Erythroblast (primary cell): ENCODE measurements around the gene SFXN5.

Experiments
- DNase-seq, 2 experiments: peaks; one replicate each; lab custom pipeline; 2025; lab: John Stamatoyannopoulos, UW
- GATA1 ChIP-seq: IDR thresholded peaks from 2 replicates; pipeline ENCODE4 v1.6.1; 2011; ENCODE audit warnings: low read depth, mild to moderate bottlenecking, control low read depth, low read length, moderate library complexity
- POLR2A ChIP-seq: IDR thresholded peaks from 2 replicates; pipeline ENCODE4 v1.6.1; 2011; ENCODE audit warnings: mild to moderate bottlenecking, low read length

SFXN5 gene

GRCh38 chr2:73034661-73035375 is 36.7 kb downstream of the SFXN5 start:
- no peak for DNase-seq
- no peak for TF ChIP-seq POLR2A

DNA sequence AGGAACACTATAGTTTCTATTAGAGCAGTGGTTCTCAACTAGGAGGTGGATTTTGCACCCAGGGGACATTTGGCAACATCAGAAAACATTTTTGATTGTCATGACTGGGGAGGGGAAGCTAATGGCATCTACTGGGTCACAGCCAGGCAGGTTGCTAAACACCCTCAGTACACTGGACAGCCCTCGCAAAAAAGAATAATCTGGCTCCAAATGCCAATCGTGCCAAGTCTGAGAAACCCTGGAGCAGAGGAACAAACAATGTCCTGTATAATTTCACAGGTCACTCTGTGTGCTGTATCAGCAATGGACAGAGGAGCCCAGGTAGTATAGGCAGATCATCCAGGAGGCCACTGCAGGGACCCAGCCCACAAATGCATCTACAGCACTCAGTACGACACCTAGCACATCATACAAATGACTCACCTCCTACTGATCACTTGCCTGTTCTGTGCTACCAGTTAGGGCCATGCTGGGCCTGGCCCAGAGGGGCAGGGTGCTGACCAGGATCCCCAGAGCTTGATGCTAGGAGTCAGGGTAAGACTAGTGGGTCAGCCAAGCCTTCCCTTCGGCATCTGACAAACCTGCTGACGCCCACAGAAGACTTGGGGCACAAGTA is 37.6 kb downstream of the SFXN5 start:
- DNase-seq: no peak
- TF ChIP-seq GATA1 (no peak), POLR2A (no peak)

DNA sequence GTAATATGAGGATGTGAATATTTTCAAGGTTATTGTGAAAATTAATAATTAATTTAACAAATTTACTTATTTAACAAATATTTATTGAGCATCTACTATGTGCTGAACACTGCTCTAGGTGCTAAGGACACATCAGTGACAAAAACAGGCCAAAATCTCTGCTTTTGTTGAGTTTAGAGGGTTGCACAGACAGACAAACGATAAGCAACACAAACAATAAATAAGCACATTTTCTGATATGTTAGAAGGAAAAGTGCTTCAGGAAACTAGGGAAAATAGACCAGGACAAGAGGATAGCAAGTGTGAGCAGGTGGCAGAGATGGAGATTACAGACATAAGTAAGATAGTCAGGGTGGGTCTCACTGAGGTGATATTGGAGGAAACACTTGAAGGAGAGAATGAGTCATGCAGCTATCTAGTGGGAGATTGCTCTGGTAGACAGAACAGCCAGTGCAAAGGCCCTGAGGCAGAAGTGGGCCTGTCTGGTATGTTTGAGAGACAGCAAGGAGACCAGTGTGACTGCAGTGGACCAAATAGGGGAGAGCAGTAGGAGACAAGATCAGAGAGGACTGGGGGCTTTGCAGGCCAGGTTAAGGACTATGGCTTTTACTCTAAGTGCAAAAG is 38.3 kb downstream of the SFXN5 start:
- TF ChIP-seq GATA1 (no peak), POLR2A (no peak)
- DNase-seq: no peak

DNA sequence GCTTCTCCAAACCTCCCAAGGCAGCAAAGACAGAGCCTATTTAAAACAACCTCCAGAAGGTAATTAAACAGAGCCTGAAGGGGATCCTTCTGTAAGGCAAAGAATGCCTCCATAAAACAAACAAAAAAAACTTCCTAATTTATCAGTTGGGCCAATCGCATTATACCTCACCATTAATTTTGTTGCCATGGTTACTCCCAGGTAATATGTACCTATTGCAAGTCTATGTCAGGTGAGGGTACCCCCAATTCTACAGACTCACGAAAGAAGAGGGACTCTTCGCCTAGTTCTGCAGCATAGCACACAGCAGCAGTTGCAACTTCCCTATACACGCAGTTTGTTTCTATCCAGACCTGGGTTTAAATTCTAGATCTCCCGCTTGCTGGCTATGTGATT is 38.8 kb downstream of the SFXN5 start:
- no peak for DNase-seq

DNA sequence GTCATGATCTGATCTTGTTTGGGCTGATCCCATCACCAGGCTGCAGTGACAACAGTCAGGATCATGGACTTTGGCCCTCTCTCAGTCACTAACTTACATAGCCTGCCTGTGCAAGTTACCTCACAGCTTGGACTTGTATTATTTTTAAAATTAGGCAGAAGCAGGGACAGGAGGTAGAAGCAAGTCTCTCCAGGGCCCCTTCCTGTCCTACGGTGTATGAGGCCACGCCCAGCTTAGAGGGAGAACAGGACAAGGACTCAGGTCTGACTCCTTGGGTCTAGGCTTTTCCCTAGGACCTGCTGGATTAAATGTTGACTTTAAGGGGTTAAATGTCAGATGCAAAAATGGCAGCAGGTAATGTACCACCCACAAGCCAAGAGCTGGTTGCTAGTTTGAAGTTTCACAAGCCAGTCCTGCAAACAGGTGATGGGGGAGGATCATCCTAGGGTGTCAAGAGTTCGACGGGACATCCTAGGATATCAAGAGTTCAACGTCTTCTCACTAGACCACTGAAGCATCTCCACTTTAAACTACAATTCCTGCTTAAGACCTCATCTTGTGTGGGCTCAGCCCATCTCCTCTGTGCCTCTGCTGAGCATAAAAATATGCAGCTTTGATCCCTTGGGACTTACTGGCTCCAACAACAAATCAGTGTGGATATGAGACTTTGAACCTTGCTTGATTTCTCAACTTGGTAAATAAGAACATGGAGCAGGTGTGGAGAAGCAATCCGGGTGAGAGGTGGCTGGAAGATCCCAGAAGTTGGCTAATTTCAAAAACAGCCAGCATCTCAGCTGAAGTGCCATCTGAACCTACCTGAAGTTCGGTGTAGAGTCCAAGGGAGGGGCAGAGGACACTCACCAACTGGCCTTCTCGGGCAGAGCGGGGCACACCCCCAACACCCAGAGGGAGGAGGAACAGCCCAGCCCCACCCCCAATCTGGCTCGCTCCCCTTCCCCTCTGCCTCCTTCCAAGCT is 39.5 kb downstream of the SFXN5 start:
- DNase-seq: peak in 1 of 2 experiments; percentile 3
- no peak for TF ChIP-seq GATA1
- no peak for TF ChIP-seq POLR2A

More for the DNA sequence above, 38.8 kb downstream of the SFXN5 start:
- TF ChIP-seq POLR2A: no peak
- no peak for TF ChIP-seq GATA1

DNA sequence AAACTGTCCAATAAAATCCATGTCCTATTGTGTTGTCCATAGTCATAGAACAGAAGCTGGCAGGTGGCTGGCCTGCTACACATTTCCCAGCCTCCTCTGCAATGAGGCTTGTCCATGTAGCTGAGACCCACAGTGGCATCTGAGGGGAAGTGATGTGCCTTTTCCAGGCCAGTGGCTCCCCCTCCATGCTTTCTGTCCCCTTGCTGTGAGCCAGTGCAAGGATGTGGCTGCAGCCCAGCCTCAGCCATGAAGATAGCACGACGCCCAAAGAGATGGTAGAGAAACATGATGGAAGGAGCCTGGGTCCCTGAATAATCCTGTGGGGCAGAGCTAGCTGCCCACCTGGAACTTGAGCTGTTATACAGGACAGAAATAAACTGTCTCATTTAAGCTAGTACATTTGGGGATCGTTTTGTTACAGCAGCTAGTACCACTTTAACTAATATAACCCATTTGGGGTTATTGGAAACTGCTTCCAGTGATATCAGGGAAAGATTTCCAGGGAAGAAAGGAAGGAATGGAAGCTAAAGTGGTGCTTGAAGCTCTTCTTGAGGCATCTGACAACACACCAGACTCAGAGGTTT is 40.3 kb downstream of the SFXN5 start:
- DNase-seq: no peak
- TF ChIP-seq POLR2A (no peak), GATA1 (no peak)

DNA sequence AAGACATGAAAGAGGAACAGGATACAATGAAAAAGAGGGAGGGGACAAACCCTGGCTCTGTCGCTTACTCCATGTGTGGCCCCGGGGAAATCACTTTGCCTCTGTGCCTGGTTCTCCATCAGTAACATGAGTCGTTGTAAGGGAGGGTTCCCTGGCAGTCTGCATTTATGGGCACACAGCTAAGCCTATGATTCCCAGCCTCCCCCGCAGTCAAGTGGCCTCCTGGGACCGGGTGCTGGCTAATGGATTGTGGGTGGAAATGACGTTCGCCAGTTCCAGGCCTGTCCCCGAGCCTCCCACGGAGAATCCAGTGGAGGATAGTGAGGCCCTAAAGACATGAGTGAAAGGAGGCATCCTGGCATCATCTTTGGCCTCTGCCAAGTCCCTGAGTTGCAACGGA is 42.7 kb downstream of the SFXN5 start:
- TF ChIP-seq GATA1 (no peak), POLR2A (no peak)
- DNase-seq: no peak

GRCh38 chr2:73027340-73027739 is 44.2 kb downstream of the SFXN5 start:
- no peak for TF ChIP-seq POLR2A
- no peak for TF ChIP-seq GATA1
- no peak for DNase-seq

DNA sequence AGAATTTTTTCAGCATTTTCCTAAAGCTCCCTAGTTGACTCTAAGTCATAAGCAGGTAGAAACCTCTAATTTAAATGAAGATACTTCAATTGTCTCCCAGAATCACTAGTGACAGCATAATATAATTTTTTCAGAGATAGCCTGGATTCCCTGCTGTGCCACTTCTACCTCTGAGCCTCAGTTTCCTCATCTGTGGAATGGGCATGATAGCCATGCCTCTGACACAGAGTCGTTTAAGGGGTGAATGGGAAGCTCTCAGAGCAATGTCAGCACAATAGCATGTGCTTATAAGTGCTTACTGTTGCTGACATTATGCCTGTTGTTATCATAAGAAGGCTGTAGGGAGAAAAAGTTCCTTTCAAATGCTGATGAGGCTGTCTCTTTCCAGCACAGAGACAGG is 48.0 kb downstream of the SFXN5 start:
- TF ChIP-seq POLR2A (no peak), GATA1 (no peak)
- DNase-seq: no peak

- TF ChIP-seq GATA1 (no peak), POLR2A (no peak)
- DNase-seq: no peak
These were observed 49.4 kb downstream of the SFXN5 start for GRCh38 chr2:73022024-73022568.

DNA sequence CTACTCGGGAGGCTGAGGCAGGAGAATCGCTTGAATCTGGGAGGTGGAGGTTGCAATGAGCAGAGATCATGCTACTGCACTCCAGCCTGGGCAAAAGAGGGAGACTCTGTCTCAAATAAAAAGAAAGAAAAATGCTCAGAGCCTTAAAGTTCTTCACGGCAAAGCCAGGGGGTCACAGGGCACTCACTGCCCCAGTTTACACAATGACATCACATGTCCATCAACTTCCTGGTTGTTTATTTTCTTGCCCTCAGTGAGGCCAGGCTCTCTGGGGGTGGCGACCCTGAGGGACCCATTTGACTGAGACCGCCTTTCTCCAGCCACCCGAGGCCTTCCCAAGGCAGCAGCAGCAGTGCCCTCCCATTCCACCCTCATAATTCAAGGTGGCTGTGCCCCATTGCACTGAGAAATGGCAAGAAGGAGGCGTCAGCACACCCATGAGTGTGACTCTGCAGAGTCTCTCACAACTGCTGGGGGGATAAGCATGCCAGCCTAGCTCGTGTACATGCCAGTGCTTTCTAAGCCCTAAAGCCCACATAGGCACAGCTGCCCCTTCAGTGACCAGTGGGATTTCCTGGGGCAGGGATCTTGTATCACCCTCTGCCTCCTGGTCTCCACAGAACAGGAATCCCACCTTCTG is 50.0 kb downstream of the SFXN5 start:
- DNase-seq: no peak
- TF ChIP-seq GATA1 (no peak), POLR2A (no peak)

GRCh38 chr2:73020657-73021370 is 50.7 kb downstream of the SFXN5 start:
- DNase-seq: no peak
- TF ChIP-seq GATA1 (no peak), POLR2A (no peak)
